Astrocyte (in vitro differentiated cells and primary cell): ENCODE measurements around the gene LRP11. TPM values are rescaled to one million over a fixed set of nuclear protein-coding genes. Genes with fewer than 3 reads are reported as not detected.

Experiments
- DNase-seq: peaks from one replicate; pipeline ENCODE4 v3.0.0-alpha.2; 2010; ENCODE audit warnings: low read depth
- FAIRE-seq: peaks from 2 replicates; lab custom pipeline; 2011; peaks lifted over from hg19 to GRCh38; lab: Jason Lieb, UNC
- H2AFZ ChIP-seq: 2 replicates; pipeline ENCODE4 v1.6.0; 2012; ENCODE audit warnings: low read depth, low read length, inconsistent platforms
- H3K27ac ChIP-seq: 2 replicates; pipeline ENCODE4 v1.5.1; 2011; ENCODE audit warnings: low read depth, low read length, inconsistent platforms
- H3K27me3 ChIP-seq: 2 replicates; pipeline ENCODE4 v1.6.0; 2011; ENCODE audit warnings: low read length, inconsistent platforms; ENCODE audit not compliant: insufficient read depth
- H3K36me3 ChIP-seq: 2 replicates; pipeline ENCODE4 v1.5.1; 2011; ENCODE audit warnings: low read length, inconsistent platforms; ENCODE audit not compliant: insufficient read depth
- H3K4me1 ChIP-seq: 2 replicates; pipeline ENCODE4 v1.5.1; 2011; ENCODE audit warnings: low read length, inconsistent platforms; ENCODE audit not compliant: insufficient read depth
- H3K4me2 ChIP-seq: 2 replicates; pipeline ENCODE4 v1.6.0; 2012; ENCODE audit warnings: low read length, inconsistent platforms
- H3K4me3 ChIP-seq: 2 replicates; pipeline ENCODE4 v1.5.1; 2011; ENCODE audit warnings: low read depth, mild to moderate bottlenecking, low read length, inconsistent platforms; ENCODE audit not compliant: insufficient read depth
- H3K79me2 ChIP-seq: 2 replicates; pipeline ENCODE4 v1.6.0; 2012; ENCODE audit warnings: mild to moderate bottlenecking, low read length, inconsistent platforms; ENCODE audit not compliant: insufficient read depth
- H3K9ac ChIP-seq: 2 replicates; pipeline ENCODE4 v1.6.0; 2012; ENCODE audit warnings: mild to moderate bottlenecking, low read length, inconsistent platforms
- H3K9me3 ChIP-seq: 2 replicates; pipeline ENCODE4 v1.5.1; 2012; ENCODE audit warnings: low read depth, mild to moderate bottlenecking, low read length, inconsistent platforms; ENCODE audit not compliant: insufficient read depth
- H4K20me1 ChIP-seq: 2 replicates; pipeline ENCODE4 v1.6.0; 2012; ENCODE audit warnings: low read length, inconsistent platforms; ENCODE audit not compliant: insufficient read depth
- H3K27ac Mint-ChIP-seq: one replicate; pipeline ENCODE4 v1.8.0; 2021; ENCODE audit warnings: mild to moderate bottlenecking, mixed read lengths; ENCODE audit not compliant: unreplicated experiment
- H3K27me3 Mint-ChIP-seq: one replicate; pipeline ENCODE4 v1.8.0; 2021; ENCODE audit warnings: low read depth, mixed read lengths; ENCODE audit not compliant: unreplicated experiment
- H3K36me3 Mint-ChIP-seq: one replicate; pipeline ENCODE4 v1.8.0; 2021; ENCODE audit warnings: low read depth, mixed read lengths; ENCODE audit not compliant: unreplicated experiment
- H3K4me1 Mint-ChIP-seq: one replicate; pipeline ENCODE4 v1.8.0; 2021; ENCODE audit warnings: low read depth, mixed read lengths; ENCODE audit not compliant: unreplicated experiment
- H3K4me3 Mint-ChIP-seq: one replicate; pipeline ENCODE4 v1.8.0; 2021; ENCODE audit warnings: mild to moderate bottlenecking, moderate library complexity, mixed read lengths; ENCODE audit not compliant: unreplicated experiment
- H3K9me3 Mint-ChIP-seq: one replicate; pipeline ENCODE4 v1.8.0; 2021; ENCODE audit warnings: mild to moderate bottlenecking, mixed read lengths; ENCODE audit not compliant: unreplicated experiment
- EZH2 ChIP-seq: IDR thresholded peaks from 2 replicates; pipeline ENCODE4 v1.6.1; 2012; ENCODE audit warnings: mild to moderate bottlenecking, low read length, inconsistent platforms; ENCODE audit not compliant: insufficient read depth
- total RNA-seq: library from RNA; stranded (reverse); gene quantifications from 2 replicates; pipeline ENCODE4 v1.2.1, GENCODE V29; 2021
- TF ChIP-seq, protein P1 (sequence below): IDR thresholded peaks from 2 replicates; pipeline ENCODE4 v1.5.1; 2011; ENCODE audit warnings: low read depth, mild to moderate bottlenecking, inconsistent platforms, low read length, moderate library complexity; ENCODE audit not compliant: insufficient read depth

The LRP11 gene
- total RNA-seq, 1 donor from 2014 or later = 24.2 TPM

GRCh38 chr6:149860834-149861602, 3.1 kb downstream of the LRP11 start:
- DNase-seq (peak; percentile 14), FAIRE-seq (no peak)
- no peaks in the 10 kb centered on the region for H3K36me3 ChIP-seq
- Mint-ChIP-seq H3K36me3 (no peaks in the 10 kb centered on the region), H3K4me1 (peaks cover 32% of the 10 kb centered on the region), H3K4me3 (peak overlapping the region; percentile 35), H3K27me3 (peaks cover 2% of the 10 kb centered on the region), H3K27ac (peak overlapping the region; percentile 2), H3K9me3 (no peaks in the 10 kb centered on the region)
- peaks cover 36% of the 10 kb centered on the region for H3K4me1 ChIP-seq
- no peak overlapping the region for H2AFZ ChIP-seq
- no peaks in the 10 kb centered on the region for H3K27me3 ChIP-seq
- no peak for TF ChIP-seq EZH2
- TF ChIP-seq, protein P1, sequence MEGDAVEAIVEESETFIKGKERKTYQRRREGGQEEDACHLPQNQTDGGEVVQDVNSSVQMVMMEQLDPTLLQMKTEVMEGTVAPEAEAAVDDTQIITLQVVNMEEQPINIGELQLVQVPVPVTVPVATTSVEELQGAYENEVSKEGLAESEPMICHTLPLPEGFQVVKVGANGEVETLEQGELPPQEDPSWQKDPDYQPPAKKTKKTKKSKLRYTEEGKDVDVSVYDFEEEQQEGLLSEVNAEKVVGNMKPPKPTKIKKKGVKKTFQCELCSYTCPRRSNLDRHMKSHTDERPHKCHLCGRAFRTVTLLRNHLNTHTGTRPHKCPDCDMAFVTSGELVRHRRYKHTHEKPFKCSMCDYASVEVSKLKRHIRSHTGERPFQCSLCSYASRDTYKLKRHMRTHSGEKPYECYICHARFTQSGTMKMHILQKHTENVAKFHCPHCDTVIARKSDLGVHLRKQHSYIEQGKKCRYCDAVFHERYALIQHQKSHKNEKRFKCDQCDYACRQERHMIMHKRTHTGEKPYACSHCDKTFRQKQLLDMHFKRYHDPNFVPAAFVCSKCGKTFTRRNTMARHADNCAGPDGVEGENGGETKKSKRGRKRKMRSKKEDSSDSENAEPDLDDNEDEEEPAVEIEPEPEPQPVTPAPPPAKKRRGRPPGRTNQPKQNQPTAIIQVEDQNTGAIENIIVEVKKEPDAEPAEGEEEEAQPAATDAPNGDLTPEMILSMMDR = no peak
- peak overlapping the region; percentile 13 for H3K4me3 ChIP-seq
- H3K79me2 ChIP-seq = peaks cover 62% of the 10 kb centered on the region
- no peaks in the 10 kb centered on the region for H3K9me3 ChIP-seq
- peak overlapping the region; percentile 10 for H3K27ac ChIP-seq
- peak overlapping the region; percentile 87 for H3K4me2 ChIP-seq
- peaks cover 8% of the 10 kb centered on the region for H4K20me1 ChIP-seq
- peak overlapping the region; percentile 33 for H3K9ac ChIP-seq

DNA sequence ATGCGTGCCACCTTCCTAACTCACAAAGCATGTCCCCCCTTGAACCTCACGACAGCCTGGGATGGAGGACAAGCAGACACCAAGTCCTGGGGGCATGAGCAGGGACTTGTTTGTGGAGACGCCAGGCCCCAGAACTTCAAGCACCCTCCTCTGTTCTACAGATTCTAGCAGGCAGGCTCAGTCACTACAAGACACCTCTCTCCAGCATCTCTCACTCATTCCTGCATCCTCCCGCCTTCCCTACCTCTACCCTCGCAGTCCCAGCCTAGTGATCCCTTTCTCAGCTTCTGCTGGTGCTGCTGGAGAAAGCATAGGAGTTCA, 3.7 kb downstream of the LRP11 start:
- Histone ChIP-seq H3K4me1 (peaks cover 42% of the 10 kb centered on the region), H3K79me2 (peaks cover 62% of the 10 kb centered on the region), H3K36me3 (no peaks in the 10 kb centered on the region), H3K4me2 (peak overlapping the region; percentile 87), H3K4me3 (no peak overlapping the region), H3K9me3 (no peaks in the 10 kb centered on the region), H3K27ac (no peak overlapping the region), H2AFZ (no peak overlapping the region), H3K9ac (no peak overlapping the region), H4K20me1 (peaks cover 8% of the 10 kb centered on the region), H3K27me3 (no peaks in the 10 kb centered on the region)
- peak overlapping the region; percentile 35 for H3K4me3 Mint-ChIP-seq
- no peaks in the 10 kb centered on the region for H3K36me3 Mint-ChIP-seq
- H3K4me1 Mint-ChIP-seq = peaks cover 36% of the 10 kb centered on the region
- peaks cover 2% of the 10 kb centered on the region for H3K27me3 Mint-ChIP-seq
- FAIRE-seq (no peak), DNase-seq (no peak)
- TF ChIP-seq, protein P1 = no peak
- no peak for TF ChIP-seq EZH2
- no peaks in the 10 kb centered on the region for H3K9me3 Mint-ChIP-seq
- no peak overlapping the region for H3K27ac Mint-ChIP-seq

DNA sequence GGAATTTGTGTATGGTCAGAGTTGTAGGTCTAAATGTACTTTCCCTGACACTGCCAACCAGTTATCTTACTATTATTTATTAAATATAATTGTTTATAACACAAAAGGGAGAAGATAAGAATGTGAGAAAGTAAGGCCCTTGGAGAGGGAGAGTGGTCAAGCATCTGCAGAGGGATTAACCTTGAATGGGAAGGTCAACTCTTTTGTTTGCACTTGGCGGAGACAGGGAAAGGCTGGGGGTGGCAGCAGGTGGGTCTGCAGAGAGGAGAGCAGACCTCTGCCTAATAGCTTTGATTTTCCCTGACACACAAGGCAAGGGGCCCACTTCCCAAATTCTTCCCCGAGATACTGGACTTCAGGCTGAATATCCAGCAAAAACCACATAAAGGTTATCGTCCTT, 4.2 kb downstream of the LRP11 start:
- Histone ChIP-seq H3K4me2 (no peak overlapping the region), H3K36me3 (no peaks in the 10 kb centered on the region), H4K20me1 (peaks cover 8% of the 10 kb centered on the region), H2AFZ (no peak overlapping the region), H3K4me1 (peaks cover 42% of the 10 kb centered on the region), H3K9ac (no peak overlapping the region), H3K27ac (peak overlapping the region; percentile 42), H3K9me3 (no peaks in the 10 kb centered on the region), H3K4me3 (no peak overlapping the region), H3K79me2 (peaks cover 62% of the 10 kb centered on the region), H3K27me3 (no peaks in the 10 kb centered on the region)
- FAIRE-seq = no peak
- no peaks in the 10 kb centered on the region for H3K36me3 Mint-ChIP-seq
- no peak for DNase-seq
- H3K4me1 Mint-ChIP-seq = peaks cover 42% of the 10 kb centered on the region
- TF ChIP-seq, protein P1 = no peak
- TF ChIP-seq EZH2 = no peak
- peaks cover 2% of the 10 kb centered on the region for H3K27me3 Mint-ChIP-seq
- no peaks in the 10 kb centered on the region for H3K9me3 Mint-ChIP-seq
- H3K27ac Mint-ChIP-seq = no peak overlapping the region
- H3K4me3 Mint-ChIP-seq = no peak overlapping the region
